Astrocyte of the cerebellum (primary cell): Measurements from ENCODE around the gene GNMT.
A peak's percentile ranks its signal among the peaks of the same experiment; 100 is the strongest.

Experiments
- DNase-seq: peaks from one replicate; pipeline ENCODE4 v3.0.0-alpha.2; 2011; ENCODE audit warnings: low read depth
- H3K4me3 ChIP-seq: 2 replicates; pipeline ENCODE4 v1.5.1; 2011; ENCODE audit warnings: mild to moderate bottlenecking, low read depth, low read length, moderate library complexity
- in situ Hi-C: cut with HindIII; loops from 2 replicates; pipeline ENCODE4 v1.10.0; 2017; ENCODE audit warnings: low sequenced_read_pairs
- TF ChIP-seq, protein P1 (sequence below): IDR thresholded peaks from 2 replicates; pipeline ENCODE4 v1.5.1; 2012; ENCODE audit warnings: low read length, low read depth, moderate library complexity, mild to moderate bottlenecking; ENCODE audit errors: missing control alignments

The GNMT gene

DNA sequence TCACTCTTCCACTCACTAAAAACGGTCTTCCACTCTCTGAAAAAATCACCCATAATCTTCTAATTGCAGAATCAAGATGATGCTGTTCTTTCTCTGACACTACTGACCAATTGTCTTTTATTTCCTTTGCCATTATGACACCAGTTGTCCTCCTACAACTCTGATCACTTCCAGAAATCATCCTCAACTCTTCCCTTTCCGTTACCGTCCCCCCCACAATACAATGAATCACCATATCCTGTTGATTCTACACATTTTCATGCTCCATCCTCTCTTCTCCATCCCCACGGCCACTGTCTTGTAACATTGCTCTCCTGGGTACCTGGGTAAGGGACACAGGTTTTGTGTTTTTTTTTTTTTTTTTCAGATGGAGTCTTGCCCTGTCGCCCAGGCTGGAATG lies 21.3 kb downstream of the GNMT start:
- no peak for DNase-seq
- TF ChIP-seq, protein P1, sequence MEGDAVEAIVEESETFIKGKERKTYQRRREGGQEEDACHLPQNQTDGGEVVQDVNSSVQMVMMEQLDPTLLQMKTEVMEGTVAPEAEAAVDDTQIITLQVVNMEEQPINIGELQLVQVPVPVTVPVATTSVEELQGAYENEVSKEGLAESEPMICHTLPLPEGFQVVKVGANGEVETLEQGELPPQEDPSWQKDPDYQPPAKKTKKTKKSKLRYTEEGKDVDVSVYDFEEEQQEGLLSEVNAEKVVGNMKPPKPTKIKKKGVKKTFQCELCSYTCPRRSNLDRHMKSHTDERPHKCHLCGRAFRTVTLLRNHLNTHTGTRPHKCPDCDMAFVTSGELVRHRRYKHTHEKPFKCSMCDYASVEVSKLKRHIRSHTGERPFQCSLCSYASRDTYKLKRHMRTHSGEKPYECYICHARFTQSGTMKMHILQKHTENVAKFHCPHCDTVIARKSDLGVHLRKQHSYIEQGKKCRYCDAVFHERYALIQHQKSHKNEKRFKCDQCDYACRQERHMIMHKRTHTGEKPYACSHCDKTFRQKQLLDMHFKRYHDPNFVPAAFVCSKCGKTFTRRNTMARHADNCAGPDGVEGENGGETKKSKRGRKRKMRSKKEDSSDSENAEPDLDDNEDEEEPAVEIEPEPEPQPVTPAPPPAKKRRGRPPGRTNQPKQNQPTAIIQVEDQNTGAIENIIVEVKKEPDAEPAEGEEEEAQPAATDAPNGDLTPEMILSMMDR, result no peak
- no peak overlapping the region for H3K4me3 ChIP-seq
- in situ Hi-C loops, result no loop called here

DNA sequence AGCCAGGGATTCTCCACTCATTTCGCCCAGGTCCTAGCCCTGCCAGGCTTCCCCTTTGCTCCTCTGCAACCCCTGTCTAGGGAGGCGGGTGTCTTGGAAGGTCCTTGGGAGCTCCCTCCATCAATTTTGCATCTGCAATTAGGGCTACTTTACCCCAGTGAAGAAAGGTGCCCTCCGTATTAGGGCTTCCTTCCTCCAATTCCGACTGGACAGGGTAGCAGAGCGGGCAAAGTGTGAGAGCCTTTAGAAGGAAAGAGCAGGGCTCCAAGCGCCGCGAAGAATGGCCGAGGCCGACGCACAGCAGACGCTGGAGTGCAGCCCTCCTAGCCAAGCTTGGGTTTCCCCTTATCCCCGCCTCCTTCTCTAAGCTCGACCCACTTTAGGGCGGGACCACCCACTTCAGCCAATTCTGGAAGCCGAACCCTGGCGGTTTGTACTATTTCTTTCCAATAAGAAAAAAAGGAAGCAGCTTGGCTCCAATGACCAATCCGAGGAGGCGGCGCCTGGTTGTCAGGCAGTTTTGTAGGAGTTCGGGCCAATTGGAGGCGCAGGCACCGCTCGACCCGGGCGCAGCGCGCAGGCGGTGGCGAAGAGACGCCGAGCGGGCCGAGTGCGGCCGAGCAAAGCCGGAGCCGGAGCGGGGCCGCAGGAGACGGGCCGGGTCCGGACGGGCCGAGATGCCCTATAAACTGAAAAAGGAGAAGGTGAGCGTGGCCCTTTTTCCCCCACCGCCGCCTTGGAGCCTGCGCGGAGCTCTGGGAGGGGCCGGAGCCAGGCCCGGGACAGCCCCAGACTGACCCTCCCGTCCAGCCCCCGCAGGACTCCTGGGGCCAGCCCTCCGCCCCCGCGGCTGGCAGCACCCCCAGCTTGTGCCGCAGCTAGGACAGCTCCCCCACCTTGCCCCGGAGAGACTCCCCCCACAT lies 23.7 kb downstream of the GNMT start, which contains the start of gene PPP2R5D:
PPP2R5D (plus strand) TSS at position 570 of the 923 bp plus-strand sequence; CDS start at position 678, 108 bp downstream.
- in situ Hi-C loops, result no loop called here
- DNase-seq, result peak; percentile 99

DNA sequence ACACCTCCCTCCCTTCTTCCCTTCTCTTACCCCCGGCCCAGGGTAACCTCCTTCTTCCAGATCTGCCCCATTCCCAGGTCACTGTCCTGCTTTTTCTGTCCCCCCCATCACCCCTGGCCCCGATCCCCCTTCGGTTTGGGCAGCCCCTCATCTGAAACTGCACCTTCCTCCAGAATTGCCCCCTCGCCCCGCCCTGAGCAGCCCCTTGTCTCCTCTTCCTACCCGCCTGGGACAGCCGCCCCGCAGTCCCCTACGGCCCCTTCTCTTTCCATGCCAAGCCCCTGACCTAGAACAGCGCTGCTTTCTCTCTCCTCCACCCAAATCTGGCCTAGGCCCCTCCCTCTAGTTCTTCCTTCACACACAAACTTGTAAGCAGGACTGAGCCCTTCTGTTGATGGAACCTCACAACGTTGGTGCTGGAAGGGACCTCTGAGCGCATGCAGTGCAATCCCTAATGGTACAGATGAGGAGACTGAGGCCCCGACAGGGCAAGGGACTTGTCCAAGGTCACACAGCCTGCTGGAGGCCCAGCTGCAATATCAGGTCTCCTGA lies 24.4 kb downstream of the GNMT start:
- TF ChIP-seq, protein P1, result no peak
- DNase-seq, result no peak
- in situ Hi-C loops, result no loop called here
- H3K4me3 ChIP-seq, result peak overlapping the region; percentile 86

More for the DNA sequence above, 23.7 kb downstream of the GNMT start, which contains the start of gene PPP2R5D:
- TF ChIP-seq, protein P1, result no peak
- peak within 1 kb of the TSS; percentile 86 for H3K4me3 ChIP-seq

DNA sequence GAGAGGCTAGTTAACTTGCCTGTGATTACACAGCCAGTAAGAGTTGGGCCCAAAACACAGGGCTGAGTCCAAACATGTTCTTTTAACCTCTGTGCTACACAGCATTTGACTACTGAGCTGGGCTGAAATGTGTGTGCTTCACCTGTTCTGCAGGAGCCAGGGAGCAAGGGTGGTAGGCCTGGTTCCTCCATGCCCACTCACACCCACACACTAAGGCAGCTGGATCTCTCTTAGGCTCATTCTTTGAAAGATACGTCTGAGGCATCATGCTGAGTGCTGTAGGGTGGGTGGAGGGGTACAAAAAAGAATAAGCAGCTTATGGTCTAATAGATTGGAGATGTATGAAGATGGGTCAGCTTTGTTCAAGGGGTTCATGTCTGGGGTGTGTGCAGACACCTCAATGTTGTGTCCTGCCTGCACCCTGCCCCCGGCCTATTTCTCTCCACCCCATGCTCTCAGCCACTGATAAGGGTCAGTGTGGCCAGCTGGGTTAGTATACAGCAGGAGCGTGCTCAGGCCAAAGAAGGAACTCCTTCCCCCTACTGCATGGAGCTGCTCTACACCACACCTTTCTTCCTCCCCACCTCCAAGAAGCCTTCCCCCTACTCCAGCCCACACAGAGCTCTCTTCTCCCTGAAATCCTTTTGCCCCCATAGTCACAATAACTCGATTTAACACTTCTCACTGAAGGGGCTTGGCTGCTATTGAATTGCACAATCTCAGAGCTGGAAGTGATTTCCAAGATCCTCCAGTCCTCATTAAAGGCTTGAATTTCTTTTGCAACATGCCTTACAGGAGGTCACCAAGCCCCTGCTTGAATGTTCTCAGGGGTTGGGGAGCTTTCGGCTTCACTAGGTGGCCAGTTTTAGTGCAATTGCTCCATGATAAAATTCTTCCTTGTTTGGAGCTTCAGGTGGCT lies 27.2 kb downstream of the GNMT start:
- DNase-seq, result no peak
- H3K4me3 ChIP-seq, result no peak overlapping the region
- TF ChIP-seq, protein P1, result no peak
- in situ Hi-C loops, result no loop called here

DNA sequence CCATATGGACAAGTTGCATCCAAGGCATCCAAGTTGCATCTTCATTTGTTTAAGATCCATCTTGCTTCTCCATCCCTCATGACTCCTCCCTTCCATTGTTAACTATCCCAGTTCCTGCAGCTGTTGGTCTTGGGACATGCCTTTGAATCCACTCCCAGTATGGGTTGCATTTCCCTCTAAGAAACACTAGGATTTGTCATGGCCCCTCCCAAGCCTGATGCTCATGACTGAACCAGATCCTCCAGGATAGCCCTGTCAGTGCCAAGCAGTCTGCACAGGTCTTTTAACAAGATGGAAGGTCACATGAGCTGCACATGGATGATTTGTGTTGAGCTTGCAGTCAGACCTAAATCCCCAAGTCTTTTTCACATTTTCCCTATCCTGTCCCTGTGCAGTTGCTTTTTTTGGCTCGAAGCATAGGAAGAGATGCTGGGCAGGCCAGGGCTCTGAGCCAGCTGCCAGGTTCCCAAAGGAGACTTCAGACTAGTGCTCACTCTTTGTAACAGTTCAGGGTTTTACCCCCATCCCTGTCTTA lies 28.0 kb downstream of the GNMT start:
- in situ Hi-C loops, result no loop called here
- DNase-seq, result no peak
- no peak overlapping the region for H3K4me3 ChIP-seq
- TF ChIP-seq, protein P1, result no peak

DNA sequence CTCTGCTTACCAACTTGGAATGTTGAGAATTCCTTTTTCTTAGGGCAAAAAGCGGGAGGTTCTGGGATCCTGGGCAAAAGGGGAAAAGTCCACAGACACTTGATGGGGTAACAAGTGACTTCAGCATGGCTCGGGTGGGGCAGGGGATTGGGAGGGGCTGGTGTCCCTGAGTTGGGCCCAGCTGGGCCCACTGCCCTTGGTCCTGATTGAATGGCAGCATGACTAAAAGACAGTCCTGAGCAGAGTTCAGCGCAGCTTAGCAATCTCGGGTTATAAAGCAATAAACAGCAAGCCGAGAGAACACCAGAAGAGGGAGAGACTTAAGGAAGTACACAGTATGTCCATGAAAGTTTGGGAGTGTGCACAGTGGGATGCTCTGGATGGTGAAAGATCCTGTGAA lies 29.4 kb downstream of the GNMT start:
- DNase-seq, result no peak
- H3K4me3 ChIP-seq, result no peak overlapping the region
- TF ChIP-seq, protein P1, result no peak
- in situ Hi-C loops, result no loop called here
